ENCODE results near the gene HIPK2.

GRCh38 chr7:139601176-139601575 lies 176.6 kb downstream of the HIPK2 start:
- TF ChIP-seq EZH2phosphoT487 (IDR thresholded peaks at IDR 0.05; ENCODE audit: borderline replicate concordance) (no peak), CTCF (conservative IDR thresholded peaks at IDR 0.05; ENCODE audit: low read length) (no peak)
